NCI-H2196 treated with DMSO at 0.1 percent for 48 hours (cell line): ENCODE results near the gene DRD1.
A peak's percentile ranks its signal among the peaks of the same experiment; 100 is the strongest.

Experiments used
- DNase-seq: peaks from one replicate; lab custom pipeline; 2025; ENCODE audit not compliant: unreplicated experiment; lab: John Stamatoyannopoulos, UW

The DRD1 gene

GRCh38 chr5:175444060-175444904, at the start of gene DRD1:
Gene DRD1 (minus strand): TSS chr5:175444182. CDS start chr5:175443099, 1,083 bp downstream.
- DNase-seq, result no peak

- DNase-seq, result no peak
Observed at GRCh38 chr5:175493726-175494125, 49.7 kb upstream of the DRD1 start.

DNA sequence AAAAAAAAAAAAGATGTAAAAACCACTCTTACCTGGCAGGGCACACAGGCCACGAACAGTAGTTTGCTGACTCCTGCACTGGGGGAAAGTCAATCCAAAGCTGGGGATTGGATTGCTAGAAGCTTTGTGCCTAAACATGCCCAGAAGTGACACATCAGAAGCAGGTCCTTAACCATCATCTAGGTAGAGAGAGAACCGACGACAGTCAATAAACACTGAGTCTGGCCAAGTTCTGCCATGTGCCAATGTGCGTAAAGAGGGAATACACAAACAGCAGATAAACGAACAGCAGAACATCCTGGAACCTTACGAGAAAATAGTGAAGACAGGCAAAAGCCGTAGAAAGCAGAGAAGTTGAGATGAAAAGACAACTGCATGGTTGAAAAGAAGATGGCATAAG, 49.3 kb upstream of the DRD1 start:
- DNase-seq, result no peak

- no peak for DNase-seq
Observed at GRCh38 chr5:175491223-175491622, 47.2 kb upstream of the DRD1 start.

DNA sequence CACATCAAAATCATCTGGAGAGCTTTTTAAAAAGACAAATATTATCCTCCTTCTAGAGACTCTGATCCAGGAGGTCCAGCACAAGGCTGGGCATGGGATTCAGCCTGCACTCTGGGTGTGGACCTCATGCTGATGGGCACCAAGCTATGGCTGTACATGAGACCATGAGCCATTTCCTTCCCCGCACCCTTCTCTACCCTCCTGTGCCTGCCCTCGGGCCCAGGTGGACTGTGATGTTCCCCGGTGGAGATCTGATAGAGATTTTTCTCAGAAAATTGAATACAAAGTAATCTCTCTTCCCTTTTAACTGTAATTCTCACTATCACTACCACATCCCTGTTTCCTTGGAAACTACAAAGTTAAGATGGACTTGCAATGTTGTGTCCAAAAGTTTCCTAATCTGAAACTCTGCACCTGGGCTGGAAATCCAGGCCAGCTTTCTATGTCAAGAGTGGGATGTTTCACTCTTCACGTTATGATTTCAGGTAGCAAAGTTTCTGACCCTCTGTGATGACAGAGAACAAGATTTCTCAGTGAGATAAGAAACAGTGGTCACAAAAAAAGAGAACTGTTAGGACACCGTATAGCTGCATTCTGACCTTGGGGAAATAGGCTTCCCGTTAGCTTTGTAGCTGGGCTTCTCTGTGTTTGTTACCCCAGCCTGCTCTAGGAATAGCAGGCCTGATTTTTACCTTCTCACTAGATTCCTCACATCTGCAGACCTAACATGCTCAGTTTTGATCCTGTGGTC, 45.9 kb upstream of the DRD1 start:
- DNase-seq, result no peak

GRCh38 chr5:175487514-175488222, 43.7 kb upstream of the DRD1 start:
- no peak for DNase-seq

DNA sequence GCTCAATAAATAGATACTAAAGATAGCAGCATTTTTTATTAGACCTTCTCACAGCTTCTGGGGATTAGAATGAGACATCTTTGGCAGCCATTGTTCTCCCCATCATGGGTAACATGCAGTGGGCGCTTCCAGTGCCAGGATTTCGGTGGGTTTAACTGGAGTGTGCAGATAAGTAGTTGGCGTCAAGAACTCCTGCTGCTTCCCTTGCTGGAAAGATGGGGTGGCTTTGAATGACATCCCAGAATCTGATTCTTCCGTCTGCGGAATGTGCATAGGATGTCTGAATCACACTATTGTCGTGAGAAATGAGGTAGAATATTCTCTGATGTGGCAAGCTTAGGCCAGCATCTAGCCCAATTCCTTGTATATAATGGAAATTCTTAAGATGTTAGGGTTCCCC, 41.6 kb upstream of the DRD1 start:
- no peak for DNase-seq

DNA sequence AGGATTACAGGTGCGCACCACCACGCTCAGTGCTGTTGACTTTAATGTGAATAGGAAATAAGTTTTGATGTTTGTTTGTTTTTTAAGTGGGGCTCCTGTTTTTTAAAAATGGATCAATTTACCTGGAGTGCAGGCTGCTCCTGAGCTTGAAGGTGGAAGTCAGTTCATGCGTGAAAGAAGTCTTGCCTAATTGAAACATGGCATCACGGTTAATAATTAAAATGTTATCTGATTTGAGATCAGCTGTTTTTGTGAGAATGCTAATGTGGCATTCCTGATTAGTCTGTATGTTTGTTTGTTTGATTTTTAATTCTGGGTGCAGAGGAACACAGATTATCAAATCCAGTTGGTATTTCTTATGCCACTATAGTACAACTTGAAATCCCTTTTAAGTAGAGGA, 40.8 kb upstream of the DRD1 start:
- no peak for DNase-seq

GRCh38 chr5:175484322-175484721, 40.3 kb upstream of the DRD1 start:
- no peak for DNase-seq

- no peak for DNase-seq
Observed at GRCh38 chr5:175483337-175483736, 39.4 kb upstream of the DRD1 start.

- DNase-seq, result no peak
Observed at GRCh38 chr5:175479125-175479881, 35.3 kb upstream of the DRD1 start.

- peak; percentile 44 for DNase-seq
Observed at GRCh38 chr5:175478384-175479124, 34.6 kb upstream of the DRD1 start, which contains the start of gene SFXN1. Gene SFXN1 (plus strand): TSS chr5:175478560. CDS start chr5:175492104, 13,544 bp downstream.

- DNase-seq, result no peak
Observed at GRCh38 chr5:175478008-175478383, 34.0 kb upstream of the DRD1 start.

DNA sequence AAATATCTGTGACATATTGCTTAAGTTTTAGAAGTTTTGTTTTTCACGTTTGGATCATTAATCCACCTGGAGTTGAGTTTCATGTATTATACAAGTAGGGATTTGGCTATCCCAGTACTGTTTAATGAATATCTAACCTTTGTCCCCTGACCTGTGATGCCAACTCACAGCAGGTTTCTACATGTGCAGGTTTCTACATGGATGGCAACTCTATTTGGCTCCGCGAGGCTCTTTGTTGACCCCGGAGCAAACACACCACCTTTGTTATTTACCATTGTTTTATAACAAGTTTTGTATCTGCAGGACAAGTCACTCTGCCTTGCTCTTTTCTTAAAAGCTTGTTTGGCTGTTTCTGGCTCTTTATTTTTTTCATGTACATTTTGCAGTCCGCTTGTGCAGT, 33.5 kb upstream of the DRD1 start:
- DNase-seq, result no peak

- no peak for DNase-seq
Observed at GRCh38 chr5:175475248-175475647, 31.3 kb upstream of the DRD1 start.

DNA sequence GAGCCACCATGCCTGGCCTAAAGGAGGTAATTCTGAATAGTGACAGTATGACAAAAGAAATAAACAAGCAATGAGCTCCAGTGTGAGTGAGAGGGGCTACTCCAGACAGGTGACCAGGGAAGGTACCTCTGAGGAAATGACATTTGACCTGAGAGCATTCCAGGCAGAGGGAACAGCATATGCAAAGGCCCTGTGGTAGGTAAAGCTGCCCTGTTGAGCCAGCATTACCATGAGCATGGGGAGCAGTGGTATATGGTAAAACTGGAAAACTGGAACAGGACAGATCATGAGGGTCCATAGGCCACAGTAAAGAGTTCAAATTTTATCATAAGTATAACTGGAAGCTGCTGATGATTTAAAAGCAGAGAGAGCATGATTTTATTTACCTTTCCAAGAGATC, 28.4 kb upstream of the DRD1 start:
- no peak for DNase-seq

DNA sequence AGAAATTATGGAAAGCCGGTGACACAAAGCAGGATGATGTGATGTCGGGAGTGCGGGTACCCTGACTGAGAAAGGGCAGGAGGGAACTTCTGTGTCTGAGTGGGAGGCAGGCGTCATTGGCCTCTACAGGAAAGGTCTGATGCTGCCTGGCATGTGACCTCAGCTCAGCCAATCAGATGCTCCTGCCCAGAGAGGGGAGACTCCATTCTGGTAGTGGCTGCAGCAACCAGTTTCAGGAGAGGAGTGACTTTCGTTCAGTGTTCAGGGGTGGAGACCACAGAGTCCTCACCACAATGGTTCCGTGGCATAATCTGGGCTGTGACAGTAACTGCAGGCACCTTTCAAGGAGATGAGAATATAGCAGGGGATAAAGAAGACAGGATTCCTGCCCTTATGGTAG, 27.6 kb upstream of the DRD1 start:
- DNase-seq, result no peak

GRCh38 chr5:175471196-175471595, 27.2 kb upstream of the DRD1 start:
- DNase-seq, result no peak

DNA sequence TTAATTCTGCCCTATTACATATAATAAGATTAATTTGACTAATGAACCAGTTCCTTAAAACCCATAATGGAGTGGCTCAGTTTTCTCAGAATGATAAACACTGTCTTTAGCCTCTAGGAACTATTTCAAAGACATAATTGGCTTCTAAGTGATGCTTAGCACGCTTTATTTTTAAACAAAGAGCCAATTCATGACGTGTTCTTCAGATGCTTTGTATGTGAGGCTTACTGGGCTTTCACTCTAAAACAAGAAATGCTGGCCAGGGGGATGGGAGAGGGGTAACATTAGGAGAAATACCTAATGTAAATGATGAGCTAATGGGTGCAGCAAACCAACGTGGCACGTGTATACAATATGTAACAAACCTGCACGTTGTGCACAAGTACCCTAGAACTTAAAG, 26.8 kb upstream of the DRD1 start:
- DNase-seq, result no peak

DNA sequence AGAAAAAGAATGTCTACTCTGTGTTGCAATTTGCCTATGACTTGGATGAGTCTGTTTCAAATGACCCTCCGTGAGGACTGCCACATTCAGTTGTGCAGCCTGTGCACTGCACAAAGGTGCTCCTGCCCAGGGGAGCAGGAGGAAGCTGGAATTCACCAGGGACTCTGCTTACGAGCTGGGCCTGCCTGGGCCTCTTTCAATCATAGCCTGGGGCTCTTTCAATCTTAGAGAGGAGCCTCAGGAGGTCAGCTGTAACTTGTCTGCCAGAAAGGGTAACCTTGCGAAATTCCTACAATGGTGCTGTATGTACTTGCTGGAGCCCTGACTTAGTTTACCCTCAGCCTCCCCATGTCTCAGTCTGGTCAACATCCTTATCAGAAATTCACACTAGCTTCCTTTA, 25.9 kb upstream of the DRD1 start:
- DNase-seq, result no peak
